WTC11 (cell line): ENCODE data around the gene IL18R1. TPM values are rescaled to one million over a fixed set of nuclear protein-coding genes. Genes with fewer than 3 reads are reported as not detected.

Experiments
- ATAC-seq: fragments of 200-7000 bp; cut with Tn5 transposase; 2 replicates; pipeline ENCODE4 v1.10.0; 2021; ENCODE audit warnings: mild to moderate bottlenecking, moderate library complexity
- CTCF ChIA-PET: fragments of 300-600 bp; sonication (Branson Sonifier 250); formaldehyde crosslinking; loops from one replicate; lab custom pipeline; 2021; ENCODE audit warnings: antibody characterized with exemption; lab: Charles Lee
- POLR2A ChIA-PET: fragments of 350-600 bp; sonication (Branson Sonifier 250); formaldehyde crosslinking; loops from one replicate; lab custom pipeline; 2021; ENCODE audit warnings: antibody characterized with exemption; lab: Charles Lee
- DNase-seq: peaks from one replicate; pipeline ENCODE4 v3.0.0; 2021; ENCODE audit warnings: low spot score
- H3K27ac Mint-ChIP-seq: 2 replicates; pipeline ENCODE4 v1.8.0; 2021; ENCODE audit warnings: mixed read lengths
- H3K27me3 Mint-ChIP-seq: 2 replicates; pipeline ENCODE4 v1.8.0; 2021; ENCODE audit warnings: low read depth, mild to moderate bottlenecking, moderate library complexity, mixed read lengths
- H3K36me3 Mint-ChIP-seq: 2 replicates; pipeline ENCODE4 v1.8.0; 2021; ENCODE audit warnings: mixed read lengths
- H3K4me1 Mint-ChIP-seq: 2 replicates; pipeline ENCODE4 v1.8.0; 2022; ENCODE audit warnings: mixed read lengths
- H3K4me3 Mint-ChIP-seq: 2 replicates; pipeline ENCODE4 v1.8.0; 2021; ENCODE audit warnings: mild to moderate bottlenecking, moderate library complexity, mixed read lengths
- H3K9me3 Mint-ChIP-seq: 2 replicates; pipeline ENCODE4 v1.8.0; 2021; ENCODE audit warnings: mixed read lengths
- ARID4B ChIP-seq: sonication (generic); formaldehyde crosslinking; IDR thresholded peaks from 2 replicates; pipeline ENCODE4 v1.8.0; 2023; ENCODE audit warnings: missing genetic modification reagents, mild to moderate bottlenecking, borderline replicate concordance
- ATF2 ChIP-seq: sonication (generic); formaldehyde crosslinking; IDR thresholded peaks from 2 replicates; pipeline ENCODE4 v1.8.1; 2022; ENCODE audit warnings: low read depth, missing genetic modification reagents, borderline replicate concordance
- CBFB ChIP-seq: sonication (generic); formaldehyde crosslinking; IDR thresholded peaks from 2 replicates; pipeline ENCODE4 v1.8.1; 2022; ENCODE audit warnings: mild to moderate bottlenecking, low read depth, missing genetic modification reagents
- ELF4 ChIP-seq: sonication (generic); formaldehyde crosslinking; IDR thresholded peaks from 2 replicates; pipeline ENCODE4 v1.8.1; 2022; ENCODE audit warnings: low read depth, mild to moderate bottlenecking, moderate library complexity, missing genetic modification reagents
- EMX1 ChIP-seq: fragments of 250-450 bp; sonication (Bioruptor Pico); IDR thresholded peaks from 2 replicates; pipeline ENCODE4 v1.8.0; 2021; ENCODE audit warnings: mild to moderate bottlenecking
- ESRRA ChIP-seq: sonication (generic); formaldehyde crosslinking; IDR thresholded peaks from 2 replicates; pipeline ENCODE4 v1.8.1; 2022; ENCODE audit warnings: mild to moderate bottlenecking, missing genetic modification reagents, borderline replicate concordance
- GABPB1 ChIP-seq: sonication (generic); formaldehyde crosslinking; IDR thresholded peaks from 2 replicates; pipeline ENCODE4 v1.8.1; 2023; ENCODE audit warnings: mild to moderate bottlenecking, missing genetic modification reagents
- IRF1 ChIP-seq: sonication (generic); formaldehyde crosslinking; IDR thresholded peaks from 2 replicates; pipeline ENCODE4 v1.8.0; 2023; ENCODE audit warnings: missing genetic modification reagents
- KAT7 ChIP-seq: sonication (generic); formaldehyde crosslinking; IDR thresholded peaks from 2 replicates; pipeline ENCODE4 v1.8.1; 2023; ENCODE audit warnings: missing genetic modification reagents, mild to moderate bottlenecking, borderline replicate concordance
- MLX ChIP-seq: sonication (generic); formaldehyde crosslinking; IDR thresholded peaks from 2 replicates; pipeline ENCODE4 v1.8.1; 2023; ENCODE audit warnings: mild to moderate bottlenecking, missing genetic modification reagents, moderate library complexity
- NFE2L1 ChIP-seq: sonication (generic); formaldehyde crosslinking; IDR thresholded peaks from 2 replicates; pipeline ENCODE4 v1.8.1; 2023; ENCODE audit warnings: missing genetic modification reagents
- SP1 ChIP-seq: sonication (generic); formaldehyde crosslinking; conservative IDR thresholded peaks from 2 replicates; pipeline ENCODE4 v1.8.1; 2022; ENCODE audit warnings: missing genetic modification reagents
- TEAD4 ChIP-seq: sonication (generic); formaldehyde crosslinking; IDR thresholded peaks from 2 replicates; pipeline ENCODE4 v1.8.0; 2022; ENCODE audit warnings: mild to moderate bottlenecking, missing genetic modification reagents
- TP53 ChIP-seq: sonication (generic); formaldehyde crosslinking; IDR thresholded peaks from 2 replicates; pipeline ENCODE4 v1.8.1; 2023; ENCODE audit warnings: mild to moderate bottlenecking, missing genetic modification reagents
- USF2 ChIP-seq: sonication (generic); formaldehyde crosslinking; IDR thresholded peaks from 2 replicates; pipeline ENCODE4 v1.8.1; 2023; ENCODE audit warnings: mild to moderate bottlenecking, missing genetic modification reagents, moderate library complexity
- ZNF219 ChIP-seq: sonication (generic); formaldehyde crosslinking; IDR thresholded peaks from 2 replicates; pipeline ENCODE4 v1.8.0; 2023; ENCODE audit warnings: missing genetic modification reagents, mild to moderate bottlenecking, borderline replicate concordance
- ZNF263 ChIP-seq: sonication (generic); formaldehyde crosslinking; IDR thresholded peaks from 2 replicates; pipeline ENCODE4 v1.8.1; 2022; ENCODE audit warnings: low read depth, mild to moderate bottlenecking, moderate library complexity, missing genetic modification reagents
- ZNF423 ChIP-seq: fragments of 250-450 bp; sonication (Bioruptor Pico); IDR thresholded peaks from 2 replicates; pipeline ENCODE4 v2.1.2; 2022; ENCODE audit warnings: mild to moderate bottlenecking, moderate library complexity
- ZNF425 ChIP-seq: fragments of 250-450 bp; sonication (Bioruptor Pico); conservative IDR thresholded peaks from 2 replicates; pipeline ENCODE4 v1.9.0; 2021; ENCODE audit warnings: mild to moderate bottlenecking
- ZNF532 ChIP-seq: fragments of 250-450 bp; sonication (Bioruptor Pico); IDR thresholded peaks from 2 replicates; pipeline ENCODE4 v1.9.0; 2021; ENCODE audit warnings: mild to moderate bottlenecking, borderline replicate concordance
- total RNA-seq: library from RNA; stranded (reverse); gene quantifications from 3 replicates; pipeline ENCODE4 v1.2.3, GENCODE V29; 2021

The IL18R1 gene
- total RNA-seq, 1 experiment from 2014 or later: not detected

- Mint-ChIP-seq H3K9me3 (peaks cover 3% of the 10 kb centered on the region; the same call in 1 of the 2 replicates), H3K4me3 (no peak overlapping the region), H3K36me3 (no peaks in the 10 kb centered on the region), H3K27me3 (peaks cover 32% of the 10 kb centered on the region), H3K4me1 (peaks cover 13% of the 10 kb centered on the region), H3K27ac (no peak overlapping the region)
- DNase-seq: no peak
- TF ChIP-seq USF2 (CRISPR knock-in tag) (no peak), ZNF423 (CRISPR knock-in tag) (no peak), ARID4B (CRISPR knock-in tag) (no peak), MLX (CRISPR knock-in tag) (no peak), TP53 (no peak), EMX1 (no peak), GABPB1 (no peak), NFE2L1 (CRISPR knock-in tag) (no peak)
- ChIA-PET POLR2A (no interaction called here), CTCF (interaction anchor here (1.0 to 1.1 kb wide), 2 partner anchors 106 to 117 kb away, joined by 3 read pairs; no protein-coding TSS in a partner anchor)
- ATAC-seq: no peak
These were observed 2.3 kb downstream of the IL18R1 start for GRCh38 chr2:102357937-102358336.

GRCh38 chr2:102358496-102358895 is 2.9 kb downstream of the IL18R1 start:
- Mint-ChIP-seq H3K9me3 (peaks cover 9% of the 10 kb centered on the region; the same call in 1 of the 2 replicates), H3K27ac (no peak overlapping the region), H3K4me1 (peaks cover 13% of the 10 kb centered on the region), H3K27me3 (peaks cover 32% of the 10 kb centered on the region), H3K4me3 (no peak overlapping the region), H3K36me3 (no peaks in the 10 kb centered on the region)
- DNase-seq (no peak), ATAC-seq (no peak)
- ChIA-PET CTCF (no interaction called here), POLR2A (no interaction called here)
- TF ChIP-seq ELF4 (CRISPR knock-in tag): no peak
- TF ChIP-seq ZNF219: no peak
- no peak for TF ChIP-seq SP1 (CRISPR knock-in tag)
- no peak for TF ChIP-seq ZNF532
- TF ChIP-seq ZNF263 (CRISPR knock-in tag): no peak
- TF ChIP-seq GABPB1: no peak
- TF ChIP-seq TEAD4 (CRISPR knock-in tag): no peak
- TF ChIP-seq IRF1 (CRISPR knock-in tag): no peak
- TF ChIP-seq ZNF425 (CRISPR knock-in tag): no peak
- TF ChIP-seq CBFB (CRISPR knock-in tag): no peak
- no peak for TF ChIP-seq KAT7
- TF ChIP-seq ESRRA (CRISPR knock-in tag): no peak
- no peak for TF ChIP-seq USF2 (CRISPR knock-in tag)
- no peak for TF ChIP-seq ATF2 (CRISPR knock-in tag)
